Measurements from ENCODE around the gene ATG10. TPM values are rescaled to one million over a fixed set of nuclear protein-coding genes. Genes with fewer than 3 reads are reported as not detected.

Gene ATG10
- total RNA-seq, 2 experiments from 2014 or later: 9.5 to 11.5 TPM

DNA sequence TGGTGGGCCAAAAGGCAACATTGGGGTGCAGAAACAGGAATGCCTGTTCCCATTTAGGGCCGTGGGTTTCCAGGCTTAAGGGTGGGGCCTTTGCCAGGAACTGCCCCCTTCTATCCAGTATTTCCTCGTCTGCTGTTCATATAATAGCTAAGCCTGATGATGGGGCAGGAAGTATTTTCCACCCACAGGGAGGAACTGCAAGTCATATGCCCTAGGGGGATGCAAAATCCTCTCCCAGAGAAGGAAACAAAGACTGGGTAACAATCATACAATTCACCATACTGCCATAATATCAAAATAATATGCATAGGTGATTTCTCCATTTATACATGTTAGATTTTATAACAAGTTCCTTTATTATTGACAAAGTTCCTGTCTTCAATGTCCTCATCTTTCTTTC is 326.8 kb downstream of the ATG10 start:
- DNase-seq (no peak), ATAC-seq (no peak)
- H3K4me3 Mint-ChIP-seq: no peak overlapping the region
- no peaks in the 10 kb centered on the region for H3K9me3 Mint-ChIP-seq (ENCODE audit: insufficient read depth)
- no peaks in the 10 kb centered on the region for H3K36me3 Mint-ChIP-seq (ENCODE audit: low read depth)
- H3K27me3 Mint-ChIP-seq (ENCODE audit: low read depth): no peaks in the 10 kb centered on the region
- CTCF ChIA-PET: no interaction called here
- no peak overlapping the region for H3K27ac Mint-ChIP-seq
- POLR2A ChIA-PET: no interaction called here
- no peaks in the 10 kb centered on the region for H3K4me1 Mint-ChIP-seq (ENCODE audit: low read depth)

- no peak for DNase-seq
- Mint-ChIP-seq H3K4me1 (ENCODE audit: low read depth) (no peaks in the 10 kb centered on the region), H3K27ac (no peak overlapping the region), H3K4me3 (no peak overlapping the region), H3K9me3 (ENCODE audit: insufficient read depth) (no peaks in the 10 kb centered on the region), H3K36me3 (ENCODE audit: low read depth) (no peaks in the 10 kb centered on the region), H3K27me3 (ENCODE audit: low read depth) (no peaks in the 10 kb centered on the region)
- CTCF ChIA-PET: no interaction called here
- ATAC-seq: no peak
- POLR2A ChIA-PET: no interaction called here
These were observed 329.4 kb downstream of the ATG10 start for GRCh38 chr5:82301190-82301589.

Other genes with a start within 250 kb of the ATG10 start
- gene SSBP2, start 220.9 kb upstream of the ATG10 start, total RNA-seq: 10 to 100 TPM; 24.3 to 26.7 TPM